22Rv1 (cell line): Measurements from ENCODE around the gene SLC13A4.
A peak's percentile ranks its signal among the peaks of the same experiment; 100 is the strongest.
"Not testable (repeated sequence)": the region's sequence is repeated elsewhere in the genome, so short reads cannot be mapped to it uniquely, and the experiment has no call there.

ENCODE experiments used
- H3K27ac ChIP-seq: fragments of 450-650 bp; 2 replicates; pipeline ENCODE4 v1.5.1; 2017
- ZFX ChIP-seq: fragments of 450-650 bp; IDR thresholded peaks from 2 replicates; pipeline ENCODE4 v1.6.1; 2017; ENCODE audit warnings: antibody characterized with exemption, borderline replicate concordance
- TF ChIP-seq, protein P1 (sequence below): fragments of 450-650 bp; IDR thresholded peaks from 2 replicates; pipeline ENCODE4 v1.5.1; 2017; ENCODE audit warnings: mild to moderate bottlenecking

The SLC13A4 gene

DNA sequence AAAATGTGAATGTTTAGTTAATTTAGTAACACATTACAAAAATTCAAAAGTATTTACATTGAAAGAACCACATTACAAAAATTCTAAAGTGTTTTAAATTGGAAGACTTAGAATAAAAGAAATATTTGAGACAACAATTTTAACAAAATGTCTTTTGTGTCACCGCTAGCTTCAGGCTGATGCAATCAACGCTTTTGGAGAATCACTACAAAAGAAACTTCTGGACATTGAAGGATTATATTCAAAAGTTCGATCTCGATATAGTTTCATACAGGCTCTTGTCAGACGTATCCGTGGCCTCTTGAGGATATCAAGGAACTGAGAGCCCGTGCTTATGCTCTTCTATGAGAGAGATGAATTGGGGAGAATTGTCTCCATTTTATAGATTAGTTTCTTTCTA lies 79.8 kb downstream of the SLC13A4 start:
- no peak for TF ChIP-seq ZFX
- TF ChIP-seq, protein P1, sequence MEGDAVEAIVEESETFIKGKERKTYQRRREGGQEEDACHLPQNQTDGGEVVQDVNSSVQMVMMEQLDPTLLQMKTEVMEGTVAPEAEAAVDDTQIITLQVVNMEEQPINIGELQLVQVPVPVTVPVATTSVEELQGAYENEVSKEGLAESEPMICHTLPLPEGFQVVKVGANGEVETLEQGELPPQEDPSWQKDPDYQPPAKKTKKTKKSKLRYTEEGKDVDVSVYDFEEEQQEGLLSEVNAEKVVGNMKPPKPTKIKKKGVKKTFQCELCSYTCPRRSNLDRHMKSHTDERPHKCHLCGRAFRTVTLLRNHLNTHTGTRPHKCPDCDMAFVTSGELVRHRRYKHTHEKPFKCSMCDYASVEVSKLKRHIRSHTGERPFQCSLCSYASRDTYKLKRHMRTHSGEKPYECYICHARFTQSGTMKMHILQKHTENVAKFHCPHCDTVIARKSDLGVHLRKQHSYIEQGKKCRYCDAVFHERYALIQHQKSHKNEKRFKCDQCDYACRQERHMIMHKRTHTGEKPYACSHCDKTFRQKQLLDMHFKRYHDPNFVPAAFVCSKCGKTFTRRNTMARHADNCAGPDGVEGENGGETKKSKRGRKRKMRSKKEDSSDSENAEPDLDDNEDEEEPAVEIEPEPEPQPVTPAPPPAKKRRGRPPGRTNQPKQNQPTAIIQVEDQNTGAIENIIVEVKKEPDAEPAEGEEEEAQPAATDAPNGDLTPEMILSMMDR, result no peak
- no peak overlapping the region for H3K27ac ChIP-seq

DNA sequence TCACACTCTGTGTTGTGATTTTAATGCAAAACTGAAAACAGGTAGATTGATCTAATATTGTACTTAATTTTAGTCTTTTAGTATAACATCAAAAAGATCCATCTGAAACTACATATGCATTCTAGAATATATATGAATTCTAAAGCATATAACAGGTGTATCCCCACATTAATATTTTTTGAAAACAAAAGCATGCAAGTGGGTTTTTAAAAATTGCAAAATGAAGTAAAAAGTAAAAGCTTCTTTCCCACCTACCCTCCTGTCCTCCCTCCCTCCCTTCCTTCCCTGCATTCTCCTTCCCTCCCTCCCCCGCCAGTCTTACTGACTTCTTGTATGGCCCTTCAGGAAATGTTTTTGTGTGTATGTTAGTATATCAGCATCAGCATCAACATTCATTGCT lies 80.2 kb downstream of the SLC13A4 start:
- no peak for TF ChIP-seq ZFX
- TF ChIP-seq, protein P1, result no peak
- no peak overlapping the region for H3K27ac ChIP-seq

DNA sequence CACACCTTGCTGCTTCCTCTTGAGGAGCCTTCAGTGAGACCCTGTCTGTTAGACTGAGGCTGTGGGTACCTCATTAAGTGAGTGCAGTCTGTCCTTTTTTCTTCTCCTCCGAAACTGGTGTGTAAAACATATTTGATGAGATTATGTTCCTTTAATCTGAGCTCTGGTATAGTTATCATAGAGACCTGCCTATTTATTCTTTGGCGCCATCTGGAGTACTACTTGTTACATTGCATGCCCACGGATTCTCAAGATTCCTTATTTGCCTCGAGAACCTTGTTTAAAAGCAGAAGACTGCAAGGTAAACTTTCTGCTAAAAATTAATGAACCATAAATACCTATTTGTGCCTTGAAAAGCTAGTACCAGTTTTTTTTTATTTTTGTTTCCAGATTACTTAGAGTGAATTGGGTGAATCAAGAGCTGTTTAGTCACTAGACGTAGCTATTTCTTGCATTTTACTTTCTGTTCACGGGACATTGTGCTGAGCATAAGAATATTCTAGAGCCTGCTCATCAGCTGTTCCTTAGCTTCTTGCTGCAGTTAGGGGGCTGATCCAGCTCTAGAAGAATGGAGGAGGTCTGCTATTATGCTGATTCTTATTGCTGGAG lies 82.6 kb downstream of the SLC13A4 start:
- H3K27ac ChIP-seq, result no peak overlapping the region
- TF ChIP-seq, protein P1, result peak; percentile 89
- TF ChIP-seq ZFX, result no peak

DNA sequence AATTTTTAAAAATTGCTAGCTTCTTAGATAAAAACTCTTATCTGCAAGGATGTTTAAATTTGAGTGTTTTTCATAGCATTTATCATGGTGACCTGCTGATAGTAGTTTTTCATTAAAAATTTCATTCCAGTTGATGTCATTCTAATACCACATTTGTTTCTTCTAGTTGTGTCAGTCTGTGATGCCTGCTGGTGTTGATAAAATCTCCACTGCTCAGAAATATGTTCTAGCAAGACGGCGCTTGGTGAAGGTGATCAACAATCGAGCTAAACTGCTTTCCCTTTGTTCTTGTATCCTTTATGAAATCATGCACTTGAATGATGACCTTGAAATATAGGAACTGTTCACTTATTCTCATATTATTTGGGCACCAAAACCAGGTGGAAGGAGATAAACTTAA lies 83.3 kb downstream of the SLC13A4 start:
- no peak for TF ChIP-seq ZFX
- TF ChIP-seq, protein P1, result no peak
- H3K27ac ChIP-seq, result no peak overlapping the region

DNA sequence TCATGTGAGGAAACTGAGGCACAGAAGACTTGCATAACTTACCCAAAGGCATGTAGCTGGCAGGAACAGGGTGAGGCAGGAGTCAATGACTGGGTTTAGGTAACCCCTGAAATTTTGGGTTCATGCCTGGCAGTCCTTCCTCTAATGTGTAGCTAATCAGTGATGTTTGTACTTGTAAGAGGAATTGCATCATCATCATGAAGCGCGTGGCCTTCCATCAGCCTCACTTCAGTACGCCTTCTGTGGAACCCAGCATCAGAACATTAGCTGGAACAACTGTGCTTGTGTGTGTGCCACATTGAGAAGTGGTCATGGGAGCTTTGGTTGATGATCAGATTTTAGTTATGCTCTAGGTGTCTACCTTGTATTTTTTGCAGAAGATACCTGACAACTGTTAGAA lies 83.8 kb downstream of the SLC13A4 start:
- no peak for TF ChIP-seq ZFX
- H3K27ac ChIP-seq, result no peak overlapping the region

DNA sequence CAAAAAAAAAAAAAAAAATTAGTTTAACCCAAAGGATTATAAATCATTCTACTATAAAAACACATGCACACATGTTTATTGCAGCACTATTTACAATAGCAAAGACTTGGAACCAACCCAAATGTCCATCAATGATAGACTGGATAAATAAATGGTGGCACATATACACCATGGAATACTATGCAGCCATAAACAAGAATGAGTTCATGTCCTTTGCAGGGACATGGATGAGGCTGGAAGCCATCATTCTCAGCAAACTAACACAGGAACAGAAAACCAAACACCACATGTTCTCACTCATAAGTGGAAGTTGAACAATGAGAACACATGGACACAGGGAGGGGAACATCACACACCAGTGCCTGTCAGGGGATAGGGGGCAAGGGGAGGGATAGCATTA lies 88.3 kb downstream of the SLC13A4 start:
- H3K27ac ChIP-seq, result not testable (repeated sequence)

DNA sequence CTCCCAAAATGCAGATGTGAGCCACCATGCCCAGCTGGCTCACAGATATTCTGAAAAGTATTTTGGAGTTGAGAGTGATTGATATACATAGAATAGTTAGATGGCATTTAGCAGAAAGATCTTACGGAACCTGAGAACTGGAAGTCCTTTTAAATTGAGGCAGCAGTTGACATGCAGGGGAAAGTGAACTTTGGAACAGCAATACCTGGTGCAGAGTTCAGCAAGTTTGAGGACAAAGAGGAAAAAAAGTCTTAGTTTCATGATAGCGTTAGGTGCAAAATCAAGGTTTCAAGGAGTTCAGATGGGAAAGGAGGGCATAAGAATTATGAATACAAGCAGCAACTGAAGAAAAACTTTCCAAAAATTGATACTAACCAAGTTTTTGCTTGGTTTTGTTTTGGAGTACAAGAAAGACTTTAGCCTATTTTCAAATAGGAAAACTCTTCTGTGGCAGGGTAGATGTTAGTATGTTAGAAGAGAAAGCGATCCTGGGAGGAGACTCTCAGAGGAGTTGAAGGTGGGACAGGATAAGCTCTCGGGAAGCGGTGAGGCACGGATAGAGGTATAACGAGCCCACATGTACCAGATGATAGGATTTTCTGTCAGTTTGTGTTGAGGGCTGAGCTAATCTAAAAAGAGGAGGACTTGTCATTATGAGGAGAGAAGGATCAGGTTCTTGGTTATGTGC lies 93.7 kb downstream of the SLC13A4 start:
- no peak for TF ChIP-seq ZFX
- TF ChIP-seq, protein P1, result no peak
- H3K27ac ChIP-seq, result no peak overlapping the region
